Caco-2 (cell line): ENCODE results near the gene TATDN2. TPM values are rescaled to one million over a fixed set of nuclear protein-coding genes. Genes with fewer than 3 reads are reported as not detected.

Experiments
- BruUV-seq: library from RNA; stranded (reverse); fragments of 400-500 nt; replicated peaks from 2 replicates; lab custom pipeline; 2021; lab: Mats Ljungman, UMichigan
- CTCF ChIA-PET: fragments of 300-600 bp; sonication (Branson Sonifier 250); formaldehyde crosslinking; loops from one replicate; lab custom pipeline; 2022; ENCODE audit warnings: antibody characterized with exemption; lab: Charles Lee
- POLR2A ChIA-PET: fragments of 300-600 bp; sonication (Branson Sonifier 250); formaldehyde crosslinking; loops from one replicate; lab custom pipeline; 2022; ENCODE audit warnings: antibody characterized with exemption; lab: Charles Lee
- DNase-seq, 2 experiments: peaks; one replicate each; pipeline versions ENCODE4 v3.0.0 to v3.0.0-alpha.2; 2020 to 2022
- H3K27me3 ChIP-seq: replicated peaks from 2 replicates; pipeline ENCODE4 v1.6.0; 2011; ENCODE audit warnings: low read length; ENCODE audit not compliant: control insufficient read depth, insufficient read depth
- H3K36me3 ChIP-seq: 2 replicates; pipeline ENCODE4 v1.5.1; 2011; ENCODE audit warnings: low read length; ENCODE audit not compliant: control insufficient read depth, insufficient read depth
- H3K4me1 ChIP-seq: fragments of 250-450 bp; sonication (Bioruptor Pico); 2 replicates; pipeline ENCODE4 v1.5.1; 2020; ENCODE audit warnings: mild to moderate bottlenecking
- H3K4me3 ChIP-seq: 2 replicates; pipeline ENCODE4 v1.5.1; 2011; ENCODE audit warnings: low read depth, mild to moderate bottlenecking, control low read depth, low read length
- H3K9me3 ChIP-seq: fragments of 250-450 bp; sonication (Bioruptor Pico); 2 replicates; pipeline ENCODE4 v1.5.1; 2020; ENCODE audit warnings: mild to moderate bottlenecking, moderate library complexity
- H3K27ac Mint-ChIP-seq: one replicate; pipeline ENCODE4 v1.8.0; 2022; ENCODE audit warnings: mixed read lengths; ENCODE audit not compliant: unreplicated experiment
- H3K27me3 Mint-ChIP-seq: one replicate; pipeline ENCODE4 v1.8.0; 2022; ENCODE audit warnings: mixed read lengths; ENCODE audit not compliant: insufficient read depth, unreplicated experiment
- H3K36me3 Mint-ChIP-seq: one replicate; pipeline ENCODE4 v1.8.0; 2022; ENCODE audit warnings: mild to moderate bottlenecking, mixed read lengths; ENCODE audit not compliant: insufficient read depth, unreplicated experiment
- H3K4me1 Mint-ChIP-seq: one replicate; pipeline ENCODE4 v1.8.0; 2022; ENCODE audit warnings: low read depth, mixed read lengths; ENCODE audit not compliant: unreplicated experiment
- H3K4me3 Mint-ChIP-seq: one replicate; pipeline ENCODE4 v1.8.0; 2022; ENCODE audit warnings: mild to moderate bottlenecking, moderate library complexity, mixed read lengths; ENCODE audit not compliant: unreplicated experiment
- H3K9me3 Mint-ChIP-seq: one replicate; pipeline ENCODE4 v1.8.0; 2022; ENCODE audit warnings: mixed read lengths; ENCODE audit not compliant: unreplicated experiment
- CTCF ChIP-seq, 2 experiments: fragments of 200-600 bp in 1 of 2; IDR thresholded peaks; 1 replicate in 1 of 2; 2 replicates in 1 of 2; pipeline versions ENCODE4 v1.5.1 to v1.8.0; 2011 to 2022; ENCODE audit warnings: antibody characterized with exemption in 1 of 2, control low read depth in 1 of 2, inconsistent platforms in 1 of 2, low read depth in 1 of 2, low read length in 1 of 2, mild to moderate bottlenecking in 1 of 2, moderate library complexity in 1 of 2; ENCODE audit not compliant: insufficient read depth in 1 of 2, severe bottlenecking in 1 of 2, unreplicated experiment in 1 of 2
- intact Hi-C: fragments of 100-400 bp; cut with micrococcal nuclease; formaldehyde crosslinking; loops from one replicate; pipeline ENCODE4 v1.10.0; 2022; ENCODE audit not compliant: unreplicated experiment
- total RNA-seq: library from RNA; stranded (reverse); gene quantifications from 2 replicates; pipeline ENCODE4 v1.2.3, GENCODE V29; 2022

The TATDN2 gene
- total RNA-seq, 1 experiment from 2014 or later: 32.1 TPM

- Mint-ChIP-seq H3K36me3 (peaks cover 12% of the 10 kb centered on the region), H3K4me1 (peaks cover 7% of the 10 kb centered on the region), H3K27ac (no peak overlapping the region), H3K27me3 (no peaks in the 10 kb centered on the region), H3K9me3 (no peaks in the 10 kb centered on the region), H3K4me3 (no peak overlapping the region)
- CTCF ChIA-PET: interaction anchor here (0.6 kb wide), 1 partner anchor 22 kb away, joined by 3 read pairs; no protein-coding TSS in a partner anchor
- H3K4me3 ChIP-seq: no peak overlapping the region
- intact Hi-C loops: no loop called here
- H3K36me3 ChIP-seq: no peaks in the 10 kb centered on the region
- no peaks in the 10 kb centered on the region for H3K4me1 ChIP-seq
- no peak for DNase-seq
- H3K9me3 ChIP-seq: no peaks in the 10 kb centered on the region
- no peak for TF ChIP-seq CTCF (IDR thresholded peaks at IDR 0.05; ENCODE audit: insufficient read depth in 1 of 2, low read depth in 1 of 2, low read length in 1 of 2, severe bottlenecking in 1 of 2, unreplicated experiment in 1 of 2)
- POLR2A ChIA-PET: no interaction called here
- H3K27me3 ChIP-seq: no peaks in the 10 kb centered on the region
- no TSS peak for BruUV-seq
Observed at GRCh38 chr3:10226293-10226692, 22.0 kb upstream of the TATDN2 start.

GRCh38 chr3:10228248-10228950 lies 19.9 kb upstream of the TATDN2 start:
- BruUV-seq: no TSS peak
- Histone ChIP-seq H3K4me1 (no peaks in the 10 kb centered on the region), H3K9me3 (no peaks in the 10 kb centered on the region), H3K27me3 (no peaks in the 10 kb centered on the region), H3K4me3 (no peak overlapping the region), H3K36me3 (no peaks in the 10 kb centered on the region)
- H3K36me3 Mint-ChIP-seq: peaks cover 19% of the 10 kb centered on the region
- ChIA-PET CTCF (interaction anchor here (0.6 kb wide), 1 partner anchor 310 kb away, joined by 3 read pairs; no protein-coding TSS in a partner anchor), POLR2A (no interaction called here)
- H3K9me3 Mint-ChIP-seq: no peaks in the 10 kb centered on the region
- no peak overlapping the region for H3K27ac Mint-ChIP-seq
- no peak for TF ChIP-seq CTCF (IDR thresholded peaks at IDR 0.05; ENCODE audit: insufficient read depth in 1 of 2, low read depth in 1 of 2, low read length in 1 of 2, severe bottlenecking in 1 of 2, unreplicated experiment in 1 of 2)
- H3K27me3 Mint-ChIP-seq: no peaks in the 10 kb centered on the region
- H3K4me1 Mint-ChIP-seq: peaks cover 7% of the 10 kb centered on the region
- no peak for DNase-seq
- no peak overlapping the region for H3K4me3 Mint-ChIP-seq
- intact Hi-C loops: no loop called here

GRCh38 chr3:10229576-10229975 lies 18.7 kb upstream of the TATDN2 start:
- CTCF ChIA-PET: no interaction called here
- BruUV-seq: no TSS peak
- peaks cover 11% of the 10 kb centered on the region for H3K36me3 Mint-ChIP-seq
- TF ChIP-seq CTCF (IDR thresholded peaks at IDR 0.05; ENCODE audit: insufficient read depth in 1 of 2, low read depth in 1 of 2, low read length in 1 of 2, severe bottlenecking in 1 of 2, unreplicated experiment in 1 of 2): no peak
- no peaks in the 10 kb centered on the region for H3K4me1 ChIP-seq
- no peaks in the 10 kb centered on the region for H3K36me3 ChIP-seq
- H3K4me3 Mint-ChIP-seq: no peak overlapping the region
- POLR2A ChIA-PET: no interaction called here
- no peaks in the 10 kb centered on the region for H3K27me3 ChIP-seq
- no peaks in the 10 kb centered on the region for H3K27me3 Mint-ChIP-seq
- H3K9me3 ChIP-seq: no peaks in the 10 kb centered on the region
- H3K27ac Mint-ChIP-seq: no peak overlapping the region
- H3K4me3 ChIP-seq: no peak overlapping the region
- no peak for DNase-seq
- H3K4me1 Mint-ChIP-seq: peaks cover 5% of the 10 kb centered on the region
- intact Hi-C loops: no loop called here
- H3K9me3 Mint-ChIP-seq: no peaks in the 10 kb centered on the region
